ENCODE results near the gene DHX34. TPM values are rescaled to one million over a fixed set of nuclear protein-coding genes. Genes with fewer than 3 reads are reported as not detected.

The DHX34 gene
- total RNA-seq, 2 donors from 2014 or later: 5.1 to 8.2 TPM

- H3K36me3 ChIP-seq: no peaks in the 10 kb centered on the region
- H3K4me1 ChIP-seq: no peaks in the 10 kb centered on the region
- no peaks in the 10 kb centered on the region for H3K9me3 ChIP-seq
- no peak overlapping the region for H3K4me3 ChIP-seq
- TF ChIP-seq CTCF (IDR thresholded peaks at IDR 0.05): no peak
- no peak for DNase-seq (ENCODE audit: low spot score)
- H3K27me3 ChIP-seq: no peaks in the 10 kb centered on the region
- H3K27ac ChIP-seq: no peak overlapping the region
Observed at GRCh38 chr19:47322058-47322457, 27.1 kb upstream of the DHX34 start.

GRCh38 chr19:47323409-47323808 lies 25.7 kb upstream of the DHX34 start:
- peak overlapping the region in 1 of 2 donors; percentile 4 for H3K4me3 ChIP-seq
- H3K4me1 ChIP-seq: no peaks in the 10 kb centered on the region
- no peaks in the 10 kb centered on the region for H3K27me3 ChIP-seq
- H3K27ac ChIP-seq: no peak overlapping the region
- TF ChIP-seq CTCF (IDR thresholded peaks at IDR 0.05): no peak
- no peaks in the 10 kb centered on the region for H3K36me3 ChIP-seq
- no peaks in the 10 kb centered on the region for H3K9me3 ChIP-seq
- no peak for DNase-seq (ENCODE audit: low spot score)

GRCh38 chr19:47323872-47324271 lies 25.2 kb upstream of the DHX34 start:
- Histone ChIP-seq H3K27ac (peak overlapping the region in 1 of 2 donors; percentile 39), H3K9me3 (no peaks in the 10 kb centered on the region), H3K4me3 (peak overlapping the region in 1 of 2 donors; percentile 4), H3K27me3 (no peaks in the 10 kb centered on the region), H3K36me3 (no peaks in the 10 kb centered on the region), H3K4me1 (no peaks in the 10 kb centered on the region)
- no peak for TF ChIP-seq CTCF (IDR thresholded peaks at IDR 0.05)
- no peak for DNase-seq (ENCODE audit: low spot score)

- DNase-seq (ENCODE audit: low spot score): no peak
- no peaks in the 10 kb centered on the region for H3K9me3 ChIP-seq
Observed at GRCh38 chr19:47324502-47324901, 24.6 kb upstream of the DHX34 start.

GRCh38 chr19:47330466-47330869 lies 18.6 kb upstream of the DHX34 start:
- Histone ChIP-seq H3K27ac (peak overlapping the region; percentile 23 to 53), H3K9me3 (no peaks in the 10 kb centered on the region), H3K36me3 (no peaks in the 10 kb centered on the region), H3K4me3 (peak overlapping the region in 1 of 2 donors; percentile 24), H3K27me3 (no peaks in the 10 kb centered on the region), H3K4me1 (no peaks in the 10 kb centered on the region)
- DNase-seq (ENCODE audit: low spot score): no peak
- no peak for TF ChIP-seq CTCF (IDR thresholded peaks at IDR 0.05)

More at GRCh38 chr19:47324502-47324901, 24.6 kb upstream of the DHX34 start:
- H3K27ac ChIP-seq: no peak overlapping the region
- no peaks in the 10 kb centered on the region for H3K4me1 ChIP-seq
- TF ChIP-seq CTCF (IDR thresholded peaks at IDR 0.05): no peak
- H3K27me3 ChIP-seq: no peaks in the 10 kb centered on the region
- H3K36me3 ChIP-seq: no peaks in the 10 kb centered on the region
- no peak overlapping the region for H3K4me3 ChIP-seq

- Histone ChIP-seq H3K27me3 (no peaks in the 10 kb centered on the region), H3K27ac (peak overlapping the region in 1 of 2 donors; percentile 25), H3K4me1 (no peaks in the 10 kb centered on the region), H3K4me3 (no peak overlapping the region), H3K9me3 (no peaks in the 10 kb centered on the region), H3K36me3 (no peaks in the 10 kb centered on the region)
- TF ChIP-seq CTCF (IDR thresholded peaks at IDR 0.05): no peak
- DNase-seq (ENCODE audit: low spot score): no peak
Observed at GRCh38 chr19:47331490-47331889, 17.6 kb upstream of the DHX34 start.

Data from right atrium auricular region (tissue), 2 donors.